ENCODE measurements around the gene PAIP2. TPM values are rescaled to one million over a fixed set of nuclear protein-coding genes. Genes with fewer than 3 reads are reported as not detected.
"Not testable (repeated sequence)": the region's sequence is repeated elsewhere in the genome, so short reads cannot be mapped to it uniquely, and the experiment has no call there.

The PAIP2 gene
- total RNA-seq, 1 donor from 2014 or later: 83.3 TPM

DNA sequence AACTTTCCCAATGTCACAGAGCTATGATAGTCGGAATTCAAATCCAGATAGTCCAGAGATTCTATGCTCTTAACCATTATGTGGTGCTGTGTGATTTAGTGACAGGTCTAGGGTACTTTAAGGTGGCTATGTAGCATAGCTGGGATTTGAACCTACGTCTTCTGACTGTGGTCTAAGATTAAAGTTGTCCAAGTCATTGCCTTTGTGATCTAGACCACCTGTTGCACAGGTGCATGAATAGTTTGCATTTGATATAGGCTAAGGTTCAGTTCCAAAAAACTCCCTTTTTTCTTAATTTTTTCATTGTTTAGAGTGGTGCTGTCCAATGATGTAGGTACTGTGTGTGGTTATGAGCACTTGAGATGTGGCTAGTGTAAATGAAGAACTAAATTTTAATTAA, 2.5 kb downstream of the PAIP2 start:
- Mint-ChIP-seq H3K36me3 (ENCODE audit: low read depth) (peaks cover 32% of the 10 kb centered on the region), H3K9me3 (no peaks in the 10 kb centered on the region), H3K4me1 (peaks cover 41% of the 10 kb centered on the region), H3K27me3 (no peaks in the 10 kb centered on the region), H3K27ac (no peak overlapping the region), H3K4me3 (peak overlapping the region; percentile 35)
- DNase-seq: no peak
- intact Hi-C loops (cut with micrococcal nuclease): loop anchor here (5.0 kb wide), 1 partner anchor 173 kb away; no protein-coding TSS in a partner anchor

DNA sequence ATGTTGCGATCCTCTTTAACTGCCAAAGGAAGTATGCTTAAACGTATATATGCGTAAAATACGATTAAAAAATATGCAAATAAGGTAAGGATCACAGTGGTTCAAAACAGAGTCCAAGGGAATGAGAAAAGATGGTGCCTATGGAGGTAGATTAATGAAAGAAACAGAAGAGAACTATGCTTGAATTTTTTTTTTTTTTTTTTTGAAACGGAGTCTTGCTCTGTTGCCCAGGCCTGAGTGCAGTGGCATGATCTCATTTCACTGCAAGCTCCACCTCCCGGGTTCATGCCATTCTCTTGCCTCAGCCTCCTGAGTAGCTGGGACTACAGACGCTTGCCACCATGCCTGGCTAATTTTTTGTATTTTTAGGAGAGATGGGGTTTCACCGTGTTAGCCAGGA, 3.8 kb downstream of the PAIP2 start:
- H3K4me3 Mint-ChIP-seq; DNase-seq; H3K27me3 Mint-ChIP-seq; H3K9me3 Mint-ChIP-seq; intact Hi-C loops (cut with micrococcal nuclease); H3K27ac Mint-ChIP-seq: not testable (repeated sequence)
- H3K36me3 Mint-ChIP-seq (ENCODE audit: low read depth): peaks cover 32% of the 10 kb centered on the region
- H3K4me1 Mint-ChIP-seq: peaks cover 41% of the 10 kb centered on the region

DNA sequence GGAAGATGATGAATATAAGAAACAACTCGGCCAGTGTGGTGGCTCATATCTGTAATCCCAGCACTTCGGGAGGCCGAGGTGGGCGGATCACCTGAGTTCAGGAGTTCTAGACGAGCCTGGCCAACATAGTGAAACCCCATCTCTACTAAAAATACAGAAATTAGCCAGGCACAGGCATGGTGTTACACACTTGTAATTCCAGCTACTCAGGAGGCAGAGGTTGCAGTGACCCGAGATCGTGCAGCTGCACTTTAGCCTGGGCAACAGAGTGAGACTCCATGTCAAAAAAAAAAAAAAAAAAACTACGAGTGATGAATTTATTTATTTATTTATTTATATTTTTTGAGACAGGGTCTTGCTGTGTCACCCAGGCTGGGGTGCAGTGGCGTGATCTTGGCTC, 6.2 kb downstream of the PAIP2 start:
- H3K27ac Mint-ChIP-seq; H3K27me3 Mint-ChIP-seq; intact Hi-C loops (cut with micrococcal nuclease); DNase-seq; H3K4me3 Mint-ChIP-seq; H3K9me3 Mint-ChIP-seq: not testable (repeated sequence)
- Mint-ChIP-seq H3K4me1 (peaks cover 26% of the 10 kb centered on the region), H3K36me3 (ENCODE audit: low read depth) (peaks cover 34% of the 10 kb centered on the region)

DNA sequence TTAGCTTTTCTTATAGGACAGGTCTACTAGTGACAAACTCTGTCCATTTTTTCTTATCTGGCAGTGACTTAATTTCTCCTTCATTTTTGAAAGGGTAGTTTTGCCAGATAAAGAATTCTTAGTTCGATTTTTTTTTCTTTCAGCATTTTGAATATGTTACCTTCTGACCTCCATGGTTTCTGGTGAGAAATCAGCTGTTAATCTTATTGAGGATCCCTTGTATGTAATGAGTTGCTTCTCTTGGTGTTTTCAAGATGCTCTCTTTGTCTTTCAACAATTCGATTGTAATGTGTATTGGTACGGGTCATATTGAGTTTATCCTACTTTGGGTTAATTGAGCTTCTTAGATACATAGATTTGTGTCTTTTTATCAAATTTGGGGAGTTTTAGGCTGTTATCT, 12.5 kb downstream of the PAIP2 start:
- peaks cover 5% of the 10 kb centered on the region for H3K4me1 Mint-ChIP-seq
- no peak overlapping the region for H3K4me3 Mint-ChIP-seq
- intact Hi-C loops (cut with micrococcal nuclease): no loop called here
- peaks cover 33% of the 10 kb centered on the region for H3K36me3 Mint-ChIP-seq (ENCODE audit: low read depth)
- H3K9me3 Mint-ChIP-seq: peaks cover 3% of the 10 kb centered on the region
- DNase-seq: no peak
- no peaks in the 10 kb centered on the region for H3K27me3 Mint-ChIP-seq
- no peak overlapping the region for H3K27ac Mint-ChIP-seq

DNA sequence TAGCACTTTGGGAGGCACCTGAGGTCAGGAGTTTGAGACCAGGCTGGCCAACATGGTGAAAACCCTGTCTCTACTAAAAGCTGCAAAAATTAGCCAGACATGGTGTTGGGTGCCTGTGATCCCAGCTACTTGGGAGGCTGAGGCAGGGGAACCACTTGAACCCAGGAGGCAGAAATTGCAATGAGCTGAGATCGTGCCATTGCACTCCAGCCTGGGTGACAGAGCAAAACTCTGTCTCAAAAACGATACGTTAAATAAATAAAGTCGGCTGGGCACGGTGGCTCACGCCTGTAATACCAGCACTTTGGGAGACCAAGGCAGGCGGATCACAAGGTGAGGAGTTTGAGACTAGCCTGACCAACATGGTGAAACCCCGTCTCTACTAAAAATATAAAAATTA, 14.2 kb downstream of the PAIP2 start:
- H3K4me3 Mint-ChIP-seq; H3K4me1 Mint-ChIP-seq; H3K9me3 Mint-ChIP-seq; H3K27me3 Mint-ChIP-seq; H3K27ac Mint-ChIP-seq; DNase-seq; intact Hi-C loops (cut with micrococcal nuclease): not testable (repeated sequence)
- peaks cover 37% of the 10 kb centered on the region for H3K36me3 Mint-ChIP-seq (ENCODE audit: low read depth)

DNA sequence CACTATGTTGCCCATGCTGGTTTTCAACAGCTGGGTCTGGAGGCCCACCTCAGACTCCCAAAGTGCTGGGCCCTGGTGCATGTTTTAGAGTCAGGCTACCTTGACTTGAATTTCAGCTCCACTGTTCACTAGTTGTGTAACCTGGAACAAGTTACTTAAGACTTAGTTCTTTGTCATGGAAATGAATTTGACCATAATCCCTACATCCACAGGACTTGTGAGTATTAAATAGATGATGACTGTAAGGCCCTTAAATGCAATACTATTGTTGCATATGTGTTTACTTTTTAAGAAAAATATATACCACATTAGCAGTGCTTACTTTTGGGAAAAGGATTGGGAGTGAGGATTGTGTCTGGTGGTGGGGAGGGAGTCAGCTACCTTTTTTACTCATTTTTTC, 16.4 kb downstream of the PAIP2 start:
- Mint-ChIP-seq H3K9me3 (peaks cover 3% of the 10 kb centered on the region), H3K27ac (no peak overlapping the region), H3K4me1 (peaks cover 9% of the 10 kb centered on the region), H3K27me3 (no peaks in the 10 kb centered on the region), H3K36me3 (ENCODE audit: low read depth) (peaks cover 33% of the 10 kb centered on the region), H3K4me3 (no peak overlapping the region)
- intact Hi-C loops (cut with micrococcal nuclease): no loop called here
- no peak for DNase-seq

DNA sequence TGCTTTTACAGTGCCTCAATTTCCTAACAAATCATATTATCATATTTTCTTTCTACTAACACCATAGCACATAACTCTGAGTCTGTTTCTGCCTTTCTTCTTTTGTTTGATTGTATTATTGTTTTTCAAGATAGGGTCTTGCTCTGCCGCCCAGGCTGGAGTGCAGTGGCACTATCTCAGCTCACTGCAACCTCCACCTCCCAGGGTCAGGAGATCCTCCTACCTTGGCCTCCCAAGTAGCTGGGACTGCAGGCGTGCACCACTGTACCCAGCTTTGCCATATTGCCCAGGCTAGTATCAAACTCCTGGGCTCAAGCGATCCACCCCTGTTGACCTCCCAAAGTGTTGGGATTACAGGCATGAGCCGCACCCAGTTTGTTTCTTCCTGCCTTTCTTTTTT, 18.7 kb downstream of the PAIP2 start:
- no peaks in the 10 kb centered on the region for H3K27me3 Mint-ChIP-seq
- H3K4me3 Mint-ChIP-seq: no peak overlapping the region
- H3K27ac Mint-ChIP-seq: no peak overlapping the region
- peaks cover 12% of the 10 kb centered on the region for H3K4me1 Mint-ChIP-seq
- peaks cover 38% of the 10 kb centered on the region for H3K36me3 Mint-ChIP-seq (ENCODE audit: low read depth)
- DNase-seq: no peak
- no peaks in the 10 kb centered on the region for H3K9me3 Mint-ChIP-seq
- intact Hi-C loops (cut with micrococcal nuclease): no loop called here

DNA sequence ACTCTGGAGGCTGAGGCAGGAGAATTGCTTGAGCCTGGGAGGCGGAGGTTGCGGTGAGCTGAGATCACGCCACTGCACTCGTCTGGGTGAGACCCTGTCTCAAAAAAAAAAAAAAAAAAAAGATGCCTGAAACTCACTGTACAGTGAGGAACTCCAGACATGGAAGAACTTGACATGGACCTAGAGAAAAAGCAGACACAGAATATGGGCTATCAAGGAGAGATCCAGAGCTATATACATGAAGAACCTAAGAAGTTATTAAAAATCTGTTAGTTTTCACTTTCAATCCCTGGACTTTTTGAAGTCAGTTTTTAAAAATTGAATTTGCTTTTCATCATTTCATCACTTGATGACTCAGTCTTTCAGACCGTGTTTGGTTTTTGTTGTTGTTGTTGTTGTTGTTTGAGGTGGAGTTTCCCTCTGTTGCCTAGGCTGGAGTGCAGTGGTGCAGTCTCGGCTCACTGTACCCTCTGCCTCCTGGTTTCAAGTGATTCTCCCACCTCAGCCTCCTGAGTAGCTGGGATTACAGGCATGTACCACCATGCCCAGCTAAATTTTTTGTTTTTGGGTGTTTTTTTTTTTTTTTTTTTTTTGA, 20.3 kb downstream of the PAIP2 start:
- Mint-ChIP-seq H3K9me3 (no peaks in the 10 kb centered on the region), H3K4me3 (no peak overlapping the region), H3K27me3 (no peaks in the 10 kb centered on the region), H3K4me1 (peaks cover 11% of the 10 kb centered on the region), H3K36me3 (ENCODE audit: low read depth) (peaks cover 46% of the 10 kb centered on the region), H3K27ac (peak overlapping the region; percentile 65)
- intact Hi-C loops (cut with micrococcal nuclease): no loop called here
- DNase-seq: no peak

DNA sequence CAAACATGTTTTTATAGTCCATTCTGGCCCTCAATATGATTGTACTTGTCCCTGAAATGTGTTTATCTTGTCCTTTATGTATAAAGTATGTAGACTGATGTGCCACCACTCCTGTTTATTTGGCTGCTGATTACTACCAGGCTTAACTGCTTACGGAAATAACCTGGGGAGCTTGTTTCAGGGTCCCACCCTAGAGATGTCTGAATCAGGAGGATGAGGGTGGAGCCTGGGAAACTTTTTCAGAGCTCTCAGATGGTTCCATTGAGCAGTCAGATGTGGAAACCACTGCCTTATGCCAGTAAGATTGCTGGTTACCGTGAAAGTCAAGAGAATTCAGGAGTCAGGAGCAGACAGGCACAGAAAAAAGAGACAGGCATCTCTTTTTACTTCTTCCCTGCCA, 22.3 kb downstream of the PAIP2 start:
- Mint-ChIP-seq H3K36me3 (ENCODE audit: low read depth) (peaks cover 46% of the 10 kb centered on the region), H3K4me1 (peaks cover 10% of the 10 kb centered on the region), H3K27ac (peak overlapping the region; percentile 30), H3K4me3 (no peak overlapping the region), H3K27me3 (no peaks in the 10 kb centered on the region), H3K9me3 (no peaks in the 10 kb centered on the region)
- intact Hi-C loops (cut with micrococcal nuclease): no loop called here
- DNase-seq: no peak

DNA sequence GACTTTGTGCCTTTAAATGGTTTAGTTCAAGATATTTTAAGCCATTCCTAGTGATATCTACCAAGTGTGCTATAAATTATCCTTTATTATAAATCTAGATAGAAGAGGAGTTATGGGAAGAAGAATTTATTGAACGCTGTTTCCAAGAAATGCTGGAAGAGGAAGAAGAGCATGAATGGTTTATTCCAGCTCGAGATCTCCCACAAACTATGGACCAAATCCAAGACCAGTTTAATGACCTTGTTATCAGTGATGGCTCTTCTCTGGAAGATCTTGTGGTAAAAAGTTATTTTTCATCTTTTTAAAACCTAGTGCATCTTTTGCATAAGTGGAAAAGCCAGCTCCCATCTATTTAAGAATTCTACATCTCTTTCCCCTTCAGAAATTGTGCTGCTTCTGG, 22.8 kb downstream of the PAIP2 start:
- Mint-ChIP-seq H3K4me3 (no peak overlapping the region), H3K9me3 (no peaks in the 10 kb centered on the region), H3K27me3 (no peaks in the 10 kb centered on the region), H3K4me1 (peaks cover 10% of the 10 kb centered on the region), H3K36me3 (ENCODE audit: low read depth) (peaks cover 49% of the 10 kb centered on the region), H3K27ac (no peak overlapping the region)
- intact Hi-C loops (cut with micrococcal nuclease): no loop called here
- DNase-seq: no peak

DNA sequence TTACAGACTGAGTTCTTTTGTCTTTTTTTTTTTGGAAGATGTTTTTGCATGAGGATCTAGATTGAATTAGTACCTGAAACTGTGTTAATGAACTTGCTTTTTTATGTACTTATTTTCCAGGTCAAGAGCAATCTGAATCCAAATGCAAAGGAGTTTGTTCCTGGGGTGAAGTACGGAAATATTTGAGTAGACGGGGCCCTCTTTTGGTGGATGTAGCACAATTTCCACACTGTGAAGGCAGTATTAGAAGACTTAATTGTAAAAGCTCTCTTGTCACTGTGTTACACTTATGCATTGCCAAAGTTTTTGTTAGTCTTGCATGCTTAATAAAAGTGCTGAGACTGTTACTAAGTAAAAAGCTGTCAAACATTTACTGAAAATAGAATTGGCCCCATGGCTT, 27.0 kb downstream of the PAIP2 start:
- H3K4me1 Mint-ChIP-seq: peaks cover 21% of the 10 kb centered on the region
- H3K27ac Mint-ChIP-seq: peak overlapping the region; percentile 42
- H3K36me3 Mint-ChIP-seq (ENCODE audit: low read depth): peaks cover 51% of the 10 kb centered on the region
- intact Hi-C loops (cut with micrococcal nuclease): no loop called here
- H3K4me3 Mint-ChIP-seq: no peak overlapping the region
- no peaks in the 10 kb centered on the region for H3K27me3 Mint-ChIP-seq
- no peaks in the 10 kb centered on the region for H3K9me3 Mint-ChIP-seq
- DNase-seq: no peak

DNA sequence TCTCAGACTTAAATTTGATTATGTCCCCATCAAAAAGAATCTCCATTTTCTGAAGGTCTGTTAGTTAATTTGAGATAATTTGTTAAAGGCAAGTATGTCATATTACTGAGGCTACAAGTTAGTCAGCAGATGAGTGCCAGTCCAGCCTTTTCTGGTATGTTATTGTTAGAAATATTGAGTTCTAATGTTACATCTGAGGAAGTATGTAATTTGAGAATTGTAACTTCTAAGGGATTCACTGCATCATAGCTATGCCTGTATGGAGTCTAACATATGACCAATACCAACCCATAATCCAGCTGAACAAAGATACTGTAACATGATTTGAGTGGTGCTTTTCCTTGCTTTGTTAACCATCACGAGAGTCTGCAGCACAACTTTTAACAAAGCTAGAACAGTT, 27.5 kb downstream of the PAIP2 start:
- H3K4me1 Mint-ChIP-seq: peaks cover 22% of the 10 kb centered on the region
- H3K27ac Mint-ChIP-seq: no peak overlapping the region
- H3K27me3 Mint-ChIP-seq: no peaks in the 10 kb centered on the region
- H3K9me3 Mint-ChIP-seq: no peaks in the 10 kb centered on the region
- no peak for DNase-seq
- intact Hi-C loops (cut with micrococcal nuclease): no loop called here
- no peak overlapping the region for H3K4me3 Mint-ChIP-seq
- H3K36me3 Mint-ChIP-seq (ENCODE audit: low read depth): peaks cover 49% of the 10 kb centered on the region

DNA sequence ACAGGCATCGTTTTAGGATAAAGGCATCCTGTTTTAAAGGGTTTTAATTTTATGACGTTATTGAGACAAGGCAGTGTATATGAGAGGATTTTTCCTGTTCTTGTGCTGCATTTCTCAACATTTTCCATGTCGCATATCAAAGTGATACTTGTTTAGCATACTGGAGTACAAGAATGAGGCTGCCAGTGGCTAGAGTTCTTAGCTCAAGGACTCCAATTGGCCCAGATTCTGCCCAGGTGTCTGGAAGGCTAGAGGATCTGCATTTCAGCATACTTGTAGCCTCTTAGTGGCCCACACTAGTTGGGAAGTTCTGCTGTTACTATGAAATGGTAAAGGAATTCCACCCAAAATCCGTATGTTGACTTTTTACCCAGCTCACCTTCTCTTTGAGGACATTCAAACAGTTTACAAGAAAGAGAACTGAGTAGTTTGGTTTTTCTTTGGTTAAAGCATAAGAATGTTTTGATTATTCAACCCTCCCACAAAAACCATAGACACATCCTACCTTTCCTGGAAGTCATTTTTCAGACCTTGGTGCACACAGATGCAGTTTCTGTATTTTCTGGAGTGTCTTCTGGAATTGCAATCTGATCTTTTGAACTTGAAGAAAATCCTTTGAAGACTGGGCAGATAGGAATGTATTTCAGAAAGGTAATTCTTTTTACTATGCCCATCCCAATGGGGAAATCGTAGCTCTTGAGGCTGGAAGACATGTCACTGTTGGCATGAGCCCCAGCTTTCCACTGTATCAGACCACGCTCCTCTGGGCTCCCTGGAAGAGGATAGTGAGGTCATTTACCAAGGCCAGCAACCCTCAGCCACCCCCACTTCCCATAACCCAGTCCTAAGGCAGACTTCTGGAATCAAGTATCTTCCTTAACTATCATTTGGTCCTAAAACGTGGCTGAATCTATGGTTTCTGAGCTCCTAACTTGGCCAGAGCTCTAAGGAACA, 30.1 kb downstream of the PAIP2 start:
- Mint-ChIP-seq H3K27ac (peak overlapping the region; percentile 70), H3K9me3 (no peaks in the 10 kb centered on the region), H3K27me3 (no peaks in the 10 kb centered on the region), H3K36me3 (ENCODE audit: low read depth) (peaks cover 30% of the 10 kb centered on the region), H3K4me3 (peak overlapping the region; percentile 50), H3K4me1 (peaks cover 21% of the 10 kb centered on the region)
- no peak for DNase-seq
- intact Hi-C loops (cut with micrococcal nuclease): loop anchor here (2.0 kb wide), 1 partner anchor 13 kb away; no protein-coding TSS in a partner anchor

DNA sequence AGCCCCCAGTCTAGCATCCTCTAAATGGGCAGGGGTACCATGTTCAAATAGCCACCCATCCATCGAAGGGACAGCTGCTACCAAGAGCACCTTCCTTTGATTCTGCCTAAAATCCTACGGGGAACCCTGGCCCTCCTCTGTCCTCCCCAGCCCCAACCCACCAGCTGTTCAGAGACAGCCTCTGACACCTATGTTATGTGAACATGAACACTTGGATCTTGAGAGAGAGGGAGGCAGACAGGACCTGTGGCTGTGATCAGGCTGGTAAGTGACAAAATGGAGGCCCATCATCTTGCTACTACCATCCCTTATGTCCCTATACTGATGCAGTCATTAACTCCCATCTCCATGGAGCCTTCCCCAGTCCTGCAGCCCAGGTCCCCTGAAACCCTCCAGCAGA, 33.3 kb downstream of the PAIP2 start:
- Mint-ChIP-seq H3K36me3 (ENCODE audit: low read depth) (peaks cover 25% of the 10 kb centered on the region), H3K4me3 (no peak overlapping the region), H3K27me3 (no peaks in the 10 kb centered on the region), H3K27ac (no peak overlapping the region), H3K4me1 (peaks cover 28% of the 10 kb centered on the region), H3K9me3 (no peaks in the 10 kb centered on the region)
- DNase-seq: no peak
- intact Hi-C loops (cut with micrococcal nuclease): no loop called here

Data from activated CD4-positive, alpha-beta T cell treated with anti-CD3 and anti-CD28 coated beads, Interleukin-2, amount 10 ng/mL, durations not matched to agents 24 days and 14 days (primary cell).